SK-MEL-5 (cell line): ENCODE results near the gene ZNF350. TPM values are rescaled to one million over a fixed set of nuclear protein-coding genes. Genes with fewer than 3 reads are reported as not detected.
A peak's percentile ranks its signal among the peaks of the same experiment; 100 is the strongest.
"Not testable (repeated sequence)": the region's sequence is repeated elsewhere in the genome, so short reads cannot be mapped to it uniquely, and the experiment has no call there.

Experiments
- DNase-seq: peaks from one replicate; pipeline ENCODE4 v3.0.0-alpha.2; 2016; ENCODE audit warnings: low read depth, low spot score
- in situ Hi-C: cut with HindIII; loops from 2 replicates; pipeline ENCODE4 v1.10.0; 2016; ENCODE audit warnings: low sequenced_read_pairs, high pct_unique_total_duplicates, low pct_unique_long_range_greater_than_20kb
- polyA plus RNA-seq, 2 experiments: library from polyadenylated mRNA; depleted of rRNA; stranded (reverse); fragments of >200 nt; gene quantifications; 2 replicates each; pipeline ENCODE4 v1.2.3, GENCODE V29; 2015
- total RNA-seq: library from RNA; depleted of rRNA; stranded (reverse); fragments of >200 nt; shearing (Covaris generic); gene quantifications from 2 replicates; pipeline ENCODE4 v1.2.3, GENCODE V29; 2014; rRNA removed

ZNF350 gene
- total RNA-seq: 6.1 and 9.1 TPM in 2 replicates
- 5.6 and 6.4 TPM in 2 replicates for polyA plus RNA-seq (2015; cell fraction: cytosol; rRNA removed)
- polyA plus RNA-seq (2015; cell fraction: nucleus; rRNA removed): 10.1 and 11.8 TPM in 2 replicates

- peak; percentile 93 for DNase-seq
- in situ Hi-C loops: no loop called here
Observed at GRCh38 chr19:51986309-51987291, at the start of gene ZNF350. TSS of gene ZNF350 (minus strand) at chr19:51986840. CDS start at chr19:51974360, 12,480 bp downstream.

- in situ Hi-C loops: no loop called here
- no peak for DNase-seq
Observed at GRCh38 chr19:52034051-52034728, 47.5 kb upstream of the ZNF350 start.

- in situ Hi-C loops: no loop called here
- no peak for DNase-seq
Observed at GRCh38 chr19:52028780-52029123, 42.1 kb upstream of the ZNF350 start.

DNA sequence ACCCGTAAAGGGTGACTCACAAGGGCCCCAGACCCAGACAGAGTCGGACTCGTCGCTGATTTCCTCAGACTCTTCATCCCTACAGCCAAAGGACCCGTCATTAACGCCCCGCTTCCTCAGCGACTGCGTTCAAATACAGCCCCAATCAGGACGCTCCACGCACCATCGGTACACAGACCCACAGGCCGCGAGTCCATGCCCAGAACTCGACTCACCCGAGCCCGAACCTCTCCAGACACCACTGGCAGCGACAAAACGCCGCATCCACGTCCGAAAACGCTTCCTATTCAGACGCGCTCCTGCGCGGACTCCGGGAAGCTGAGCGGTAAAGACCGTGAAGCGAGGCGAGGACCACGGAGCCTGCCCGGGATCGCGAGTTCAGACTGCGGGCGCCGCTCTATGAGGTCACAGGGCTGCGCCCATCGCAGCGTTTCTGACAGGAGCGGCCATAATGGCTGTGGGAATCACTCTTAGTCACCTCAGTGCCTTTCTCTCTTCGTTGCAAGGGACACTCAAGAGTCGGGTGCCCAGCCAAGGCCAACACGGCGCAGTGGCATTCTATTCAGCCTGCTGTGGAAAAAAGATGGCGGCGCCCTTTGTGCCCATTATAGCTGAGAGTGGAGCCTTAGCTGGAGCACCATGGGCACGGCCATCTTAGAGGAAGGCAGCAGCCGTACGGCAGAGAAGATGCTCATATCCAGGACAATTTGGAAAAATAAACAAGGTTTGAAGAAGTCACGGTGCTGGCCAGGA is 41.6 kb upstream of the ZNF350 start, which contains the start of gene ZNF614:
TSS of gene ZNF614 (minus strand) at position 353 of the 753 bp plus-strand sequence. CDS start 2,634 bp downstream, outside the sequence.
- peak; percentile 78 for DNase-seq

GRCh38 chr19:52026255-52026990 is 39.8 kb upstream of the ZNF350 start:
- DNase-seq, in situ Hi-C loops: not testable (repeated sequence)

More for the DNA sequence above, 41.6 kb upstream of the ZNF350 start, which contains the start of gene ZNF614:
- in situ Hi-C loops: no loop called here

DNA sequence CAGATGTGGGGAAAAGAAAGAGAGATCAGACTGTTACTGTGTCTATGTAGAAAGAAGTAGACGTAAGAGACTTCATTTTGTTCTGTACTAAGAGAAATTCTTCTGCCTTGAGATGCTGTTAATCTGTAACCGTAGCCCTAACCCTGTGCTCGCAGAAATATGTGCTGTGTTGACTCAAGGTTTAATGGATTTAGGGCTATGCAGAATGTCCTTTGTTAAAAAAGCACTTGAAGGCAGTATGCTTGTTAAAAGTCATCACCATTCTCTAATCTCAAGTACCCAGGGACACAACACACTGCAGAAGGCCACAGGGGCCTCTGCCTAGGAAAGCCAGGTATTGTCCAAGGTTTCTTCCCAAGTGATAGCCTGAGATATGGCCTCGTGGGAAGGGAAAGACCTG is 37.8 kb upstream of the ZNF350 start:
- DNase-seq, in situ Hi-C loops: not testable (repeated sequence)

DNA sequence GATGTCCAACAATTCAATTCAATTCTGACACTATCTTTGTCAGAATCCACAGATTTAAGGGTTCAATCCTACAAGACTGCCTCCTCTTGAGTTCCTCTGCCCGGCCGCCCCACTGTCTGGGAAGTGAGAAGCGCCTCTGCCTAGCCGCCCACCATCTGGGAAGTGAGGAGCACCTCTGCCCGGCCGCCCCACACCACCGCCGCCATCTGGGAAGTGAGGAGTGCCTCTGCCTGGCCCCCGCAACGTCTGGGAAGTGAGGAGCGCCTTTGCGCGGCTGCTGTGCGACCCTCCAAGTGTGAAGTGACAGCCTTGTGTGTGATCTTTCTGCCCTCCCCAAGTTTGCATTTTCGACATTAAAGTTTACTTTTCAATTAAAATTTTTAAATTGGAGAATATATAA is 35.6 kb upstream of the ZNF350 start:
- in situ Hi-C loops: no loop called here
- no peak for DNase-seq

DNA sequence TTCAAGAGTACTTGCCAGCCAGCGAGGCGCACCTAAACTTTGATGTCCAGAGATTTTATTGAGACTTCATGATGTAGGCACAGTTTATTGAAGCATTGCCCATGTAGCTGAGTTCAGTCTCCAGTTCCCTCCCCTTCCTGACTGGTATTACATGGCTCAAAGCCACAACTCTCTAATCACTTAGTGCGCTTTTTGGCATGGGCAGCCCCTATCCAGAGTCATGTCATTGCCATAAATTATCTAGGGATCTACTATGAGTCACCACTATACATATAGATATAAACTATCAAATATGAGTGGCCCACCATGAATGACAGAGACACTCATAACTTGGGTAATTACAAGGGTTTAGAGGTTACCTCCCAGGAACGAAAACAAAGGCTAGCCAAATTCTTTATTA is 33.9 kb upstream of the ZNF350 start:
- in situ Hi-C loops: no loop called here
- DNase-seq: no peak

DNA sequence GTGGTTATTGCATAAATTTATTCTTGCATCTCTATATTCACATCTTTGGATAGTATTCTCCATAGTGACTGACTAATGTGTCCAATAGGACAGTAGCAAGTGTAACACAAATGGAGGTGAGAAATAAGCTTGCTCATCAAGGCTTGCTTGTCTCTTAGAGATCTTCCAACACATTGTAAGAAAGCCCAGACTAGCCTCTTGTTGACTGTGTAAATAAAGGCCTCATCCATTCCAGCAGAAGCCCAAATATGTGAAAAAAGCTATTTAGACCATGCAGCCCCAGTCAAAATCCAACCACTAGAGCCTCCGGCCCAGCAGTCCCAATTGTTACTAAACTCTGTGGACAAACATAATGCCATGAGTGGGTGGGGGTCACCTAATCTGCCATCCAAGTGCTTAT is 24.0 kb upstream of the ZNF350 start:
- in situ Hi-C loops: no loop called here
- DNase-seq: no peak

DNA sequence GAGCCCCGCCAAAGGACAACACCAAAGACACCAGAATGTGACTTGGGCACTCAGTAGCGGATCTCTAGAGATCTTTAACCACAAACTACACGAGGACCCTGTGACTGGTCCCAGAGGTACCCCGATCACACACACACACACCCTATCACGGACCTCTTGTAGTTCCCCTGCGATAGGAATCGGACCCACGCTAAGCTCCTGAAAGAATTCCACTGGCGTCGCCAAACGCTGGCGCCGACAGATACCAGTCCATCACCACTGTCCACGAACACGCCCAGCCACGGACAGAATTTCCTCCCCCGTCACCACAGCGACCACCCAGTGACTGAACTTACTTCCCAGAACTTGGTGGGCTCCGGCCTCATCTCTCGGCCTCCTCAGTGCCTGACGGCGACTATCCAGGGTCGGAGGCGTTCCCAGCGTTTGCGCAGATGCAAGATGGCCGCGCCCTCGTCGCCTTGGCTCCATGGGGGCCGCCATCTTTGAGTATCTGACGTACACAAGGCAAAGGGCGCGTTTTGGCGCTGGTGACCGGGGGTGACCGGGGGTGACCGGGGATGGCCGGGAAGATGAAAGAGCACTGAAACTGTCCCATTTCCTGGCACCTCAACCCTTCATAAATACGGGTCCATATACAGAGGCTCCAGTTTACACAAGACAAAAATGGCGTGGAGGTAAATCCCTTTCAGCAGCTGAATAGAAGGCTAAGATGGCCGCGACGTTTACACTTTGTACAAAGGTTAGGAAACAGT is 21.3 kb upstream of the ZNF350 start, which contains the start of gene ZNF615:
TSS of gene ZNF615 (minus strand) at position 406 of the 752 bp plus-strand sequence. CDS start 4,500 bp downstream, outside the sequence.
- DNase-seq: peak; percentile 78
- in situ Hi-C loops: no loop called here

DNA sequence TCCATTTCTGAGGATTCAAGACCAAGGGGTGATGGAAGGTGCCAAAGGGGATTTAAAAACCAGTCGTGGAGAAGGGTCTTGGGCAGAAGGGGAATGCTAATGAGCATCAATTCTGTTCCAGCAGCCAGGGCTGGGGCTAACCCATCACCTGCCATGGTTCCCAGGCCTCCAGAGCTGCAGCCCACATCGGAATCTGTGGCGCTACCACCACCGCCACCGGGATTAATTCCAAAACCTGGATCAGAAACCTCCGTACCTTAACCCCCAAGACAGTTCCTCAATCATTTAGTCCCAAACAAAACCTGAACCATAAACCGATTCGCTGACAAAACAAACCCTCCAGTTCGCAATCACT is 20.8 kb upstream of the ZNF350 start:
- no peak for DNase-seq
- in situ Hi-C loops: no loop called here

DNA sequence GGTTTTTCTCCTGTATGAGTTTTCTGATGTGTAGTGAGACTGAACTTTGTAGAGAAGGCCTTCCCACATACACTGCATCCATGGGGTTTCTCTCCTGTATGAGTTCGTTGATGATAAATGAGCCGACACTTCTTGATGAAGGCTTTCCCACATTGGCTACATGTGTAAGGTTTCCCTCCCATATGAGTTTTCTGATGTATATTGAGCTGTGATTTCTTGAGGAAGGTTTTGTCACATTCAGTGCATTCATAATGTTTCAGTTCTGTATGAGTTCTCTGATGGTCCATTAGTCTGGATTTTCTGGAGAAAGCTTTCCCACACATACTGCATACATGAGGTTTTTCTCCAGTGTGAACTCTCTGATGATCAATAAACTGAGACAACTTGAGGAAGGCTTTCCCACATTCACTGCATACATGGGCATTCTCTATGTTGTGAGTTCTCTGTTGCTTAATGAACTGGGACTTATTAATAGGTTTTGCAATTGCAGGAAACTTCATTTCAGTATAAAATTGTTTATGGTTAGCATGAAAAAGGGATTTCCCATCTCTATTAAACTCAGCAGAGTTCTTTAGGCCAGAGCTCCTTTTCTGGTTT is 7.5 kb upstream of the ZNF350 start:
- DNase-seq: no peak
- in situ Hi-C loops: no loop called here

- in situ Hi-C loops: no loop called here
- no peak for DNase-seq
Observed at GRCh38 chr19:51993422-51993821, 6.8 kb upstream of the ZNF350 start.

DNA sequence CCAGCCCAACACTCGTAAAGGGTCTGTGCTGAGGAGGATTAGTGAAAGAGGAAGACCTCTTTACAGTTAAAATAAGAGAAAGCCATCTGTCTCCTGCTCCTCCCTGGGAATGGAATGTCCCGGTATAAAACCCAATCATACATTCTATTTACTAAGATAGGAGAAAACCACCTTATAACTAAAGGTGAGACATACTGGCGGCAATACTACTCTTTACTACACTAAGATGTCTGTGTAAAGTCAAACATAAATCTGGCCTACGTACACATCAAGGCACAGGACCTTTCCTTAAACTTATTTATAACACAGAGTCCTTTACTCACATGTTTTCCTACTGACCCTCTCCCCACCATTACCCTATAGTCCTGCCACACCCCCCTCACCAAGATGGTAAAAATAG is 3.3 kb downstream of the ZNF350 start:
- no peak for DNase-seq
- in situ Hi-C loops: no loop called here

- in situ Hi-C loops, DNase-seq: not testable (repeated sequence)
Observed at GRCh38 chr19:51980926-51981325, 5.7 kb downstream of the ZNF350 start.

GRCh38 chr19:51980116-51980736 is 6.4 kb downstream of the ZNF350 start:
- no peak for DNase-seq
- in situ Hi-C loops: no loop called here
